ENCODE results near the gene TRPM8.

Gene TRPM8

GRCh38 chr2:233934524-233934923 lies 17.4 kb downstream of the TRPM8 start:
- TF ChIP-seq CTCF (conservative IDR thresholded peaks at IDR 0.05; ENCODE audit: control insufficient read depth, insufficient read depth, low read depth, low read length), result no peak
- no peak for DNase-seq (ENCODE audit: low read depth)
- no peak overlapping the region for H3K4me3 ChIP-seq (ENCODE audit: control insufficient read depth, low read depth, low read length)

- no peak for DNase-seq (ENCODE audit: low read depth)
- no peak for TF ChIP-seq CTCF (conservative IDR thresholded peaks at IDR 0.05; ENCODE audit: control insufficient read depth, insufficient read depth, low read depth, low read length)
- H3K4me3 ChIP-seq (ENCODE audit: control insufficient read depth, low read depth, low read length), result no peak overlapping the region
Observed at GRCh38 chr2:233935426-233935825, 18.3 kb downstream of the TRPM8 start.

- H3K4me3 ChIP-seq (ENCODE audit: control insufficient read depth, low read depth, low read length), result no peak overlapping the region
- no peak for DNase-seq (ENCODE audit: low read depth)
- TF ChIP-seq CTCF (conservative IDR thresholded peaks at IDR 0.05; ENCODE audit: control insufficient read depth, insufficient read depth, low read depth, low read length), result no peak
Observed at GRCh38 chr2:233936089-233936488, 18.9 kb downstream of the TRPM8 start.

- no peak overlapping the region for H3K4me3 ChIP-seq (ENCODE audit: control insufficient read depth, low read depth, low read length)
Observed at GRCh38 chr2:233938676-233939370, 21.6 kb downstream of the TRPM8 start.

GRCh38 chr2:233940376-233941276 lies 23.5 kb downstream of the TRPM8 start:
- no peak overlapping the region for H3K4me3 ChIP-seq (ENCODE audit: control insufficient read depth, low read depth, low read length)
- no peak for DNase-seq (ENCODE audit: low read depth)
- TF ChIP-seq CTCF (conservative IDR thresholded peaks at IDR 0.05; ENCODE audit: control insufficient read depth, insufficient read depth, low read depth, low read length), result no peak

More at GRCh38 chr2:233938676-233939370, 21.6 kb downstream of the TRPM8 start:
- no peak for DNase-seq (ENCODE audit: low read depth)
- no peak for TF ChIP-seq CTCF (conservative IDR thresholded peaks at IDR 0.05; ENCODE audit: control insufficient read depth, insufficient read depth, low read depth, low read length)

- DNase-seq (ENCODE audit: low read depth), result no peak
- no peak for TF ChIP-seq CTCF (conservative IDR thresholded peaks at IDR 0.05; ENCODE audit: control insufficient read depth, insufficient read depth, low read depth, low read length)
- H3K4me3 ChIP-seq (ENCODE audit: control insufficient read depth, low read depth, low read length), result no peak overlapping the region
Observed at GRCh38 chr2:233942731-233943130, 25.6 kb downstream of the TRPM8 start.

All from fibroblast of mammary gland (primary cell).